HepG2 (cell line): Measurements from ENCODE around the gene SIDT1. TPM values are rescaled to one million over a fixed set of nuclear protein-coding genes. Genes with fewer than 3 reads are reported as not detected.

Experiments
- ATAC-seq: fragments of 200-7000 bp; cut with Tn5 transposase; 3 replicates; pipeline ENCODE4 v1.9.1; 2020; ENCODE audit warnings: mild to moderate bottlenecking, moderate library complexity
- BruUV-seq: library from RNA; stranded (reverse); fragments of 400-500 nt; replicated peaks from 2 replicates; lab custom pipeline; 2021; lab: Mats Ljungman, UMichigan
- CTCF ChIA-PET: fragments of 300-600 bp; formaldehyde crosslinking; extraction: SDS; loops from one replicate; lab custom pipeline; 2021; ENCODE audit warnings: low total read pairs, inconsistent platforms, low intra/inter-chr PET ratio; lab: Yijun Ruan, JAX
- POLR2A ChIA-PET: fragments of 350-600 bp; sonication (Branson Sonifier 250); formaldehyde crosslinking; loops from one replicate; lab custom pipeline; 2020; ENCODE audit warnings: antibody characterized with exemption, inconsistent platforms; lab: Yijun Ruan, JAX
- DNase-seq: peaks from one replicate; pipeline ENCODE4 v3.0.0-alpha.2; 2015; ENCODE audit warnings: low spot score
- FAIRE-seq: peaks from 3 replicates; lab custom pipeline; 2011; peaks lifted over from hg19 to GRCh38; lab: Jason Lieb, UNC
- H2AFZ ChIP-seq: one replicate; pipeline ENCODE4 v1.6.1; 2011; ENCODE audit warnings: low read length, inconsistent platforms
- H3K27ac ChIP-seq: fragments of 300-600 bp; 3 replicates; pipeline ENCODE4 v1.8.0; 2011; ENCODE audit warnings: mixed run types, mild to moderate bottlenecking, mixed read lengths, low read length, inconsistent platforms; ENCODE audit not compliant: insufficient read depth; ENCODE audit errors: extremely low read length
- H3K27me3 ChIP-seq, 2 experiments: fragments of 200-600 bp in 1 of 2; 2 replicates in 1 of 2; 3 replicates in 1 of 2; pipeline versions ENCODE4 v1.6.0 to v1.8.0; 2011; ENCODE audit warnings: low read length in 2 of 2, mild to moderate bottlenecking in 2 of 2, moderate library complexity in 2 of 2, inconsistent platforms in 1 of 2; ENCODE audit not compliant: insufficient read depth in 2 of 2, control insufficient read depth in 1 of 2
- H3K36me3 ChIP-seq, 2 experiments: fragments of 200-600 bp in 1 of 2; replicated peaks in 1 of 2; 2 replicates in 1 of 2; 3 replicates in 1 of 2; pipeline versions ENCODE4 v1.5.1 to v1.8.0; 2011; ENCODE audit warnings: low read length in 2 of 2, inconsistent platforms in 1 of 2; ENCODE audit not compliant: insufficient read depth in 2 of 2, control insufficient read depth in 1 of 2
- H3K4me1 ChIP-seq: 2 replicates; pipeline ENCODE4 v1.5.1; 2012; ENCODE audit warnings: low read length, inconsistent platforms; ENCODE audit not compliant: insufficient read depth
- H3K4me2 ChIP-seq: 2 replicates; pipeline ENCODE4 v1.6.0; 2011; ENCODE audit warnings: low read depth, low read length, inconsistent platforms
- H3K4me3 ChIP-seq, 3 experiments: fragments of 200-600 bp in 1 of 3; sonication (generic), shearing (Covaris generic) in 1 of 3; replicated peaks in 1 of 3; 2 replicates each; pipeline ENCODE4 v1.5.1; 2011 to 2016; ENCODE audit warnings: low read length in 3 of 3, inconsistent platforms in 2 of 3, low read depth in 2 of 3, mild to moderate bottlenecking in 2 of 3, control low read depth in 1 of 3, mixed read lengths in 1 of 3; ENCODE audit not compliant: insufficient read depth in 1 of 3
- H3K79me2 ChIP-seq: one replicate; pipeline ENCODE4 v1.6.1; 2011; ENCODE audit warnings: low read length, inconsistent platforms; ENCODE audit not compliant: insufficient read depth
- H3K9ac ChIP-seq: 2 replicates; pipeline ENCODE4 v1.6.0; 2011; ENCODE audit warnings: mild to moderate bottlenecking, low read depth, low read length, inconsistent platforms; ENCODE audit not compliant: insufficient read depth
- H3K9me3 ChIP-seq: 2 replicates; pipeline ENCODE4 v1.5.1; 2012; ENCODE audit warnings: mild to moderate bottlenecking, low read length
- H4K20me1 ChIP-seq: 2 replicates; pipeline ENCODE4 v1.6.0; 2011; ENCODE audit warnings: inconsistent platforms, mild to moderate bottlenecking, low read length, moderate library complexity; ENCODE audit not compliant: insufficient read depth
- IKZF1 ChIP-seq: fragments of 450-650 bp; IDR thresholded peaks from 2 replicates; pipeline ENCODE4 v1.7.1; 2016
- PRPF4 ChIP-seq: fragments of 200-400 bp; formaldehyde crosslinking; IDR thresholded peaks from 2 replicates; pipeline ENCODE4 v1.6.1; 2016; ENCODE audit warnings: low read length, low read depth; ENCODE audit not compliant: poor library complexity, severe bottlenecking
- SOX5 ChIP-seq: IDR thresholded peaks from 2 replicates; pipeline ENCODE4 v1.6.1; 2016; ENCODE audit warnings: borderline replicate concordance
- ZBTB7B ChIP-seq: sonication (generic); formaldehyde crosslinking; IDR thresholded peaks from 2 replicates; pipeline ENCODE4 v1.4.0; 2020; ENCODE audit warnings: missing genetic modification reagents
- ZC3H13 ChIP-seq: sonication (generic); formaldehyde crosslinking; IDR thresholded peaks from 2 replicates; pipeline ENCODE4 v1.8.1; 2023; ENCODE audit warnings: mild to moderate bottlenecking, missing genetic modification reagents, moderate library complexity
- ZFP36L1 ChIP-seq: sonication (generic); formaldehyde crosslinking; IDR thresholded peaks from 2 replicates; pipeline ENCODE4 v1.8.0; 2022; ENCODE audit warnings: mild to moderate bottlenecking, missing genetic modification reagents, moderate library complexity
- ZSCAN29 ChIP-seq: sonication (generic); formaldehyde crosslinking; conservative IDR thresholded peaks from 2 replicates; pipeline ENCODE4 v1.4.0; 2020; ENCODE audit warnings: mild to moderate bottlenecking, missing genetic modification reagents
- WGBS: methylation state at CpG from one replicate; pipeline ENCODE4 v1.1.6; 2017; ENCODE audit warnings: low lambda C conversion rate; 5-methylcytosine and 5-hydroxymethylcytosine counted together
- in situ Hi-C: cut with HindIII; loops from 2 replicates; pipeline ENCODE4 v1.10.0; 2017; ENCODE audit warnings: low pct_unique_long_range_greater_than_20kb; ENCODE audit not compliant: extremely low pct_ligation_motif_present
- intact Hi-C: fragments of 100-400 bp; cut with micrococcal nuclease; formaldehyde crosslinking; loops from one replicate; pipeline ENCODE4 v1.10.0; 2022; ENCODE audit not compliant: unreplicated experiment
- polyA plus RNA-seq, 8 experiments: library from polyadenylated mRNA; depleted of rRNA in 3 of 8; stranded (reverse) in 7 of 8; unstranded in 1 of 8; fragments of >200 nt; fragmentation: Illumina TruSeq in 4 of 8; extraction: Trizol in 4 of 8; gene quantifications; 2 replicates each; pipeline versions ENCODE4 v1.2.1 to v1.2.3, GENCODE V29; 2011 to 2016; ENCODE audit warnings: low read depth in 4 of 8, missing spikeins in 1 of 8, mixed read lengths in 1 of 8; ENCODE audit not compliant: insufficient read depth in 1 of 8
- total RNA-seq, 5 experiments: library from RNA; depleted of rRNA; stranded (reverse); fragments of >200 nt; fragmentation: Illumina TruSeq; extraction: Trizol; gene quantifications; 2 replicates each; pipeline ENCODE4 v1.2.3, GENCODE V29; 2016; ENCODE audit warnings: low read depth in 1 of 5
- TF ChIP-seq, protein P1 (sequence below): sonication (generic); formaldehyde crosslinking; IDR thresholded peaks from 2 replicates; pipeline ENCODE4 v1.4.0; 2020; ENCODE audit warnings: missing genetic modification reagents, borderline replicate concordance
- TF ChIP-seq, protein P2 (sequence below): sonication (generic); formaldehyde crosslinking; IDR thresholded peaks from 2 replicates; pipeline ENCODE4 v1.4.0; 2020; ENCODE audit warnings: missing genetic modification reagents
- TF ChIP-seq, protein P3 (sequence below): sonication (generic); formaldehyde crosslinking; IDR thresholded peaks from 2 replicates; pipeline ENCODE4 v1.4.0; 2020; ENCODE audit warnings: missing genetic modification reagents

SIDT1 gene
- total and polyA plus RNA-seq, 2 of the 13 experiments (the other 11 are each of a cell fraction or from before 2014, with no cell fraction given): 0.07 TPM

DNA sequence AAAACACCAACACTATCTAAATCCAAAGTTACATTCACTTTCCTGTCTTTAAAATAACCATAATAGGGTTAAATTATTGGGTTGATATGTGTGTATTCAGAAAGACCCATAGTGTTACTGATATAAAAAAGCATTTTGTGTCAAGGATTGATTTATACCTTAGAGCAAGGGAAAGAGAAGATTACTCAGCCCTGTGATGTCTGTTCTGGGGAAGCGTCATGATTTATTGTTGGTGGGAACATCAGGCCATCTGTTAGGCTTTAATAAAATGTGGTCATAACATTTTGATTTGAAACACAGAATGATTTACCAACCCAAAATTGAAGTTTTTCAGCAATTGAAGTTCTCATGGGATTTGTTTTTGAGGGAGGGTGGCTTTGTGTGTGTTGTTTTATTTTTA lies 33.2 kb downstream of the SIDT1 start (continued):
- TF ChIP-seq, protein P1, sequence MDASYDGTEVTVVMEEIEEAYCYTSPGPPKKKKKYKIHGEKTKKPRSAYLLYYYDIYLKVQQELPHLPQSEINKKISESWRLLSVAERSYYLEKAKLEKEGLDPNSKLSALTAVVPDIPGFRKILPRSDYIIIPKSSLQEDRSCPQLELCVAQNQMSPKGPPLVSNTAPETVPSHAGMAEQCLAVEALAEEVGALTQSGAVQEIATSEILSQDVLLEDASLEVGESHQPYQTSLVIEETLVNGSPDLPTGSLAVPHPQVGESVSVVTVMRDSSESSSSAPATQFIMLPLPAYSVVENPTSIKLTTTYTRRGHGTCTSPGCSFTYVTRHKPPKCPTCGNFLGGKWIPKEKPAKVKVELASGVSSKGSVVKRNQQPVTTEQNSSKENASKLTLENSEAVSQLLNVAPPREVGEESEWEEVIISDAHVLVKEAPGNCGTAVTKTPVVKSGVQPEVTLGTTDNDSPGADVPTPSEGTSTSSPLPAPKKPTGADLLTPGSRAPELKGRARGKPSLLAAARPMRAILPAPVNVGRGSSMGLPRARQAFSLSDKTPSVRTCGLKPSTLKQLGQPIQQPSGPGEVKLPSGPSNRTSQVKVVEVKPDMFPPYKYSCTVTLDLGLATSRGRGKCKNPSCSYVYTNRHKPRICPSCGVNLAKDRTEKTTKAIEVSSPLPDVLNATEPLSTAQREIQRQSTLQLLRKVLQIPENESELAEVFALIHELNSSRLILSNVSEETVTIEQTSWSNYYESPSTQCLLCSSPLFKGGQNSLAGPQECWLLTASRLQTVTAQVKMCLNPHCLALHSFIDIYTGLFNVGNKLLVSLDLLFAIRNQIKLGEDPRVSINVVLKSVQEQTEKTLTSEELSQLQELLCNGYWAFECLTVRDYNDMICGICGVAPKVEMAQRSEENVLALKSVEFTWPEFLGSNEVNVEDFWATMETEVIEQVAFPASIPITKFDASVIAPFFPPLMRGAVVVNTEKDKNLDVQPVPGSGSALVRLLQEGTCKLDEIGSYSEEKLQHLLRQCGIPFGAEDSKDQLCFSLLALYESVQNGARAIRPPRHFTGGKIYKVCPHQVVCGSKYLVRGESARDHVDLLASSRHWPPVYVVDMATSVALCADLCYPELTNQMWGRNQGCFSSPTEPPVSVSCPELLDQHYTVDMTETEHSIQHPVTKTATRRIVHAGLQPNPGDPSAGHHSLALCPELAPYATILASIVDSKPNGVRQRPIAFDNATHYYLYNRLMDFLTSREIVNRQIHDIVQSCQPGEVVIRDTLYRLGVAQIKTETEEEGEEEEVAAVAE: no peak
- TF ChIP-seq IKZF1: no peak
- TF ChIP-seq, all 625 proteins: peak for 0

- H2AFZ ChIP-seq: no peak overlapping the region
Observed at GRCh38 chr3:113570158-113570557, 37.8 kb downstream of the SIDT1 start.

More at GRCh38 chr3:113570158-113570557, 37.8 kb downstream of the SIDT1 start:
- H3K4me1 ChIP-seq: peaks cover 14% of the 10 kb centered on the region
- DNase-seq: no peak
- intact Hi-C loops (no loop called here), in situ Hi-C loops (loop anchor here (10.0 kb wide), 1 partner anchor 75 kb away; no protein-coding TSS in a partner anchor)
- no peaks in the 10 kb centered on the region for H3K36me3 ChIP-seq
- 31% methylated on average over 3 of the region's 3 CpGs for WGBS
- H3K27me3 ChIP-seq: peaks cover 1 to 13% of the 10 kb centered on the region in 2 experiments; a peak in 2 of 5 replicates
- no peak for ATAC-seq
- POLR2A ChIA-PET: no interaction called here
- BruUV-seq: no TSS peak
- no peaks in the 10 kb centered on the region for H4K20me1 ChIP-seq
- H3K4me3 ChIP-seq: no peak overlapping the region
- CTCF ChIA-PET: no interaction called here
- H3K9ac ChIP-seq: no peak overlapping the region
- no peak overlapping the region for H3K4me2 ChIP-seq
- no peaks in the 10 kb centered on the region for H3K9me3 ChIP-seq
- H3K27ac ChIP-seq: no peak overlapping the region
- TF ChIP-seq ZFP36L1 (CRISPR knock-in tag): no peak
- TF ChIP-seq, protein P2, sequence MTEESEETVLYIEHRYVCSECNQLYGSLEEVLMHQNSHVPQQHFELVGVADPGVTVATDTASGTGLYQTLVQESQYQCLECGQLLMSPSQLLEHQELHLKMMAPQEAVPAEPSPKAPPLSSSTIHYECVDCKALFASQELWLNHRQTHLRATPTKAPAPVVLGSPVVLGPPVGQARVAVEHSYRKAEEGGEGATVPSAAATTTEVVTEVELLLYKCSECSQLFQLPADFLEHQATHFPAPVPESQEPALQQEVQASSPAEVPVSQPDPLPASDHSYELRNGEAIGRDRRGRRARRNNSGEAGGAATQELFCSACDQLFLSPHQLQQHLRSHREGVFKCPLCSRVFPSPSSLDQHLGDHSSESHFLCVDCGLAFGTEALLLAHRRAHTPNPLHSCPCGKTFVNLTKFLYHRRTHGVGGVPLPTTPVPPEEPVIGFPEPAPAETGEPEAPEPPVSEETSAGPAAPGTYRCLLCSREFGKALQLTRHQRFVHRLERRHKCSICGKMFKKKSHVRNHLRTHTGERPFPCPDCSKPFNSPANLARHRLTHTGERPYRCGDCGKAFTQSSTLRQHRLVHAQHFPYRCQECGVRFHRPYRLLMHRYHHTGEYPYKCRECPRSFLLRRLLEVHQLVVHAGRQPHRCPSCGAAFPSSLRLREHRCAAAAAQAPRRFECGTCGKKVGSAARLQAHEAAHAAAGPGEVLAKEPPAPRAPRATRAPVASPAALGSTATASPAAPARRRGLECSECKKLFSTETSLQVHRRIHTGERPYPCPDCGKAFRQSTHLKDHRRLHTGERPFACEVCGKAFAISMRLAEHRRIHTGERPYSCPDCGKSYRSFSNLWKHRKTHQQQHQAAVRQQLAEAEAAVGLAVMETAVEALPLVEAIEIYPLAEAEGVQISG (CRISPR knock-in tag): no peak
- TF ChIP-seq ZC3H13 (CRISPR knock-in tag): no peak
- no peak for TF ChIP-seq ZBTB7B (CRISPR knock-in tag)
- TF ChIP-seq PRPF4: no peak
- TF ChIP-seq, protein P3, sequence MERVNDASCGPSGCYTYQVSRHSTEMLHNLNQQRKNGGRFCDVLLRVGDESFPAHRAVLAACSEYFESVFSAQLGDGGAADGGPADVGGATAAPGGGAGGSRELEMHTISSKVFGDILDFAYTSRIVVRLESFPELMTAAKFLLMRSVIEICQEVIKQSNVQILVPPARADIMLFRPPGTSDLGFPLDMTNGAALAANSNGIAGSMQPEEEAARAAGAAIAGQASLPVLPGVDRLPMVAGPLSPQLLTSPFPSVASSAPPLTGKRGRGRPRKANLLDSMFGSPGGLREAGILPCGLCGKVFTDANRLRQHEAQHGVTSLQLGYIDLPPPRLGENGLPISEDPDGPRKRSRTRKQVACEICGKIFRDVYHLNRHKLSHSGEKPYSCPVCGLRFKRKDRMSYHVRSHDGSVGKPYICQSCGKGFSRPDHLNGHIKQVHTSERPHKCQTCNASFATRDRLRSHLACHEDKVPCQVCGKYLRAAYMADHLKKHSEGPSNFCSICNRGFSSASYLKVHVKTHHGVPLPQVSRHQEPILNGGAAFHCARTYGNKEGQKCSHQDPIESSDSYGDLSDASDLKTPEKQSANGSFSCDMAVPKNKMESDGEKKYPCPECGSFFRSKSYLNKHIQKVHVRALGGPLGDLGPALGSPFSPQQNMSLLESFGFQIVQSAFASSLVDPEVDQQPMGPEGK (CRISPR knock-in tag): no peak
- TF ChIP-seq ZSCAN29: no peak
- TF ChIP-seq SOX5 (CRISPR knock-in tag): no peak
- no peaks in the 10 kb centered on the region for H3K79me2 ChIP-seq
- no peak for FAIRE-seq
